ENCODE measurements around the gene FGD3.

DNA sequence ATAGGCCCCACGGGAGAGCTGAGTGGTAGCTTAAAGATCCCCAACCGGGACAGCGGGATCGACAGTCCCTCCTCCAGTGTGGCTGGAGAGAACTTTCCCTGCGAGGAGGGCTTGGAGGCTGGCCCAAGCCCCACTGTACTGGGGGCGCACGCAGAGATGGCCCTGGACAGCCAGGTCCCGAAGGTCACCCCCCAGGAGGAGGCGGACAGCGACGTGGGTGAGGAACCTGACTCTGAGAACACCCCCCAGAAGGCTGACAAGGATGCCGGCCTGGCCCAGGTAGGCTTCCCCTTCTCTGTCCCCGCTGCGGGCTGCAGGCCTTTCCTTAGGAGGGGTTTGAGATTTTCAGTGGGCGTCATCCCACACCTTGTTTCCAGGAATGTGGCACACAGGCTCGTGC lies 29.1 kb downstream of the FGD3 start:
- TF ChIP-seq, protein P1, sequence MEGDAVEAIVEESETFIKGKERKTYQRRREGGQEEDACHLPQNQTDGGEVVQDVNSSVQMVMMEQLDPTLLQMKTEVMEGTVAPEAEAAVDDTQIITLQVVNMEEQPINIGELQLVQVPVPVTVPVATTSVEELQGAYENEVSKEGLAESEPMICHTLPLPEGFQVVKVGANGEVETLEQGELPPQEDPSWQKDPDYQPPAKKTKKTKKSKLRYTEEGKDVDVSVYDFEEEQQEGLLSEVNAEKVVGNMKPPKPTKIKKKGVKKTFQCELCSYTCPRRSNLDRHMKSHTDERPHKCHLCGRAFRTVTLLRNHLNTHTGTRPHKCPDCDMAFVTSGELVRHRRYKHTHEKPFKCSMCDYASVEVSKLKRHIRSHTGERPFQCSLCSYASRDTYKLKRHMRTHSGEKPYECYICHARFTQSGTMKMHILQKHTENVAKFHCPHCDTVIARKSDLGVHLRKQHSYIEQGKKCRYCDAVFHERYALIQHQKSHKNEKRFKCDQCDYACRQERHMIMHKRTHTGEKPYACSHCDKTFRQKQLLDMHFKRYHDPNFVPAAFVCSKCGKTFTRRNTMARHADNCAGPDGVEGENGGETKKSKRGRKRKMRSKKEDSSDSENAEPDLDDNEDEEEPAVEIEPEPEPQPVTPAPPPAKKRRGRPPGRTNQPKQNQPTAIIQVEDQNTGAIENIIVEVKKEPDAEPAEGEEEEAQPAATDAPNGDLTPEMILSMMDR (IDR thresholded peaks at IDR 0.05; ENCODE audit: insufficient read depth, low read depth, low read length): no peak
- no peak for TF ChIP-seq EZH2 (IDR thresholded peaks at IDR 0.05; ENCODE audit: insufficient read depth, low read length)

Data from astrocyte (in vitro differentiated cells and primary cell).